Endothelial cell of umbilical vein (primary cell): ENCODE results near the gene CCDC85C.

ENCODE experiments used
- EZH2 ChIP-seq: IDR thresholded peaks from 2 replicates; pipeline ENCODE4 v1.6.1; 2012; ENCODE audit warnings: borderline replicate concordance, low read depth, mild to moderate bottlenecking, moderate library complexity, low read length, inconsistent platforms; ENCODE audit not compliant: severe bottlenecking
- FOS ChIP-seq: IDR thresholded peaks from 2 replicates; pipeline ENCODE4 v1.6.1; 2011; ENCODE audit warnings: mild to moderate bottlenecking, low read length, moderate library complexity, borderline replicate concordance; ENCODE audit not compliant: insufficient read depth
- JUN ChIP-seq: IDR thresholded peaks from 2 replicates; pipeline ENCODE4 v1.6.1; 2011; ENCODE audit warnings: borderline replicate concordance, low read depth; ENCODE audit not compliant: insufficient read length, insufficient read depth
- POLR2A ChIP-seq: IDR thresholded peaks from 2 replicates; pipeline ENCODE4 v1.6.1; 2012; ENCODE audit warnings: low read depth, mild to moderate bottlenecking, control low read depth, low read length
- POLR2AphosphoS5 ChIP-seq: IDR thresholded peaks from 2 replicates; pipeline ENCODE4 v1.6.1; 2012; ENCODE audit warnings: low read depth, mild to moderate bottlenecking, control low read depth, low read length, moderate library complexity; ENCODE audit not compliant: insufficient read depth
- TF ChIP-seq, protein P1 (sequence below), 2 donors: IDR thresholded peaks; 1 replicate in 1 of 2; 2 replicates in 1 of 2; pipeline ENCODE4 v1.5.1; 2011; ENCODE audit warnings: low read length in 2 of 2, mild to moderate bottlenecking in 2 of 2, moderate library complexity in 2 of 2, control low read depth in 1 of 2, inconsistent platforms in 1 of 2, low read depth in 1 of 2; ENCODE audit not compliant: insufficient read depth in 1 of 2; ENCODE audit errors: extremely low read depth in 1 of 2
- TF ChIP-seq, protein P2 (sequence below): IDR thresholded peaks from 2 replicates; pipeline ENCODE4 v1.6.1; 2011; ENCODE audit not compliant: insufficient read depth, insufficient read length

DNA sequence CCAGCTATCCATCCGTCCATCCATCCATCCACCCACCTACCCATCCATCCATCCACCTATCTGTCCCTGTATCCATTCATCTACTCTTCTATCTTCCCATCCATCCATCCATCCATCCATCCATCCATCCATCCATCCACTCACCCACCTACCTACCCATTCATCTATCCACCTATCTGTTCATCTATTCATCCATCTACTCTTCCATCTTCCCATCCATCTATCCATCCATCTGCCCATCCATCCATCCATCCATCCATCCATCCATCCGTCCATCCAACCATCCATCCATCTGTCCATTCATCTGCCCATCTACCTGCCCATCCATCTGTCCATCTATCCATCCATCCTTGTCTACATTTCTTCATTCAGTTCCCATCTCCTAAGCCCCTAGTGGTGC lies 23.1 kb upstream of the CCDC85C start:
- TF ChIP-seq POLR2AphosphoS5 (no peak), POLR2A (no peak), EZH2 (no peak), JUN (no peak), FOS (no peak)
- TF ChIP-seq, protein P1, sequence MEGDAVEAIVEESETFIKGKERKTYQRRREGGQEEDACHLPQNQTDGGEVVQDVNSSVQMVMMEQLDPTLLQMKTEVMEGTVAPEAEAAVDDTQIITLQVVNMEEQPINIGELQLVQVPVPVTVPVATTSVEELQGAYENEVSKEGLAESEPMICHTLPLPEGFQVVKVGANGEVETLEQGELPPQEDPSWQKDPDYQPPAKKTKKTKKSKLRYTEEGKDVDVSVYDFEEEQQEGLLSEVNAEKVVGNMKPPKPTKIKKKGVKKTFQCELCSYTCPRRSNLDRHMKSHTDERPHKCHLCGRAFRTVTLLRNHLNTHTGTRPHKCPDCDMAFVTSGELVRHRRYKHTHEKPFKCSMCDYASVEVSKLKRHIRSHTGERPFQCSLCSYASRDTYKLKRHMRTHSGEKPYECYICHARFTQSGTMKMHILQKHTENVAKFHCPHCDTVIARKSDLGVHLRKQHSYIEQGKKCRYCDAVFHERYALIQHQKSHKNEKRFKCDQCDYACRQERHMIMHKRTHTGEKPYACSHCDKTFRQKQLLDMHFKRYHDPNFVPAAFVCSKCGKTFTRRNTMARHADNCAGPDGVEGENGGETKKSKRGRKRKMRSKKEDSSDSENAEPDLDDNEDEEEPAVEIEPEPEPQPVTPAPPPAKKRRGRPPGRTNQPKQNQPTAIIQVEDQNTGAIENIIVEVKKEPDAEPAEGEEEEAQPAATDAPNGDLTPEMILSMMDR (IDR thresholded peaks at IDR 0.05; ENCODE audit: extremely low read depth in 1 of 2, insufficient read depth in 1 of 2, low read depth in 1 of 2, low read length in 2 of 2) = no peak
- TF ChIP-seq, protein P2, sequence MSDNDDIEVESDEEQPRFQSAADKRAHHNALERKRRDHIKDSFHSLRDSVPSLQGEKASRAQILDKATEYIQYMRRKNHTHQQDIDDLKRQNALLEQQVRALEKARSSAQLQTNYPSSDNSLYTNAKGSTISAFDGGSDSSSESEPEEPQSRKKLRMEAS = no peak
